ENCODE data around the gene HYCC1.
"Not testable (repeated sequence)": the region's sequence is repeated elsewhere in the genome, so short reads cannot be mapped to it uniquely, and the experiment has no call there.

HYCC1 gene

DNA sequence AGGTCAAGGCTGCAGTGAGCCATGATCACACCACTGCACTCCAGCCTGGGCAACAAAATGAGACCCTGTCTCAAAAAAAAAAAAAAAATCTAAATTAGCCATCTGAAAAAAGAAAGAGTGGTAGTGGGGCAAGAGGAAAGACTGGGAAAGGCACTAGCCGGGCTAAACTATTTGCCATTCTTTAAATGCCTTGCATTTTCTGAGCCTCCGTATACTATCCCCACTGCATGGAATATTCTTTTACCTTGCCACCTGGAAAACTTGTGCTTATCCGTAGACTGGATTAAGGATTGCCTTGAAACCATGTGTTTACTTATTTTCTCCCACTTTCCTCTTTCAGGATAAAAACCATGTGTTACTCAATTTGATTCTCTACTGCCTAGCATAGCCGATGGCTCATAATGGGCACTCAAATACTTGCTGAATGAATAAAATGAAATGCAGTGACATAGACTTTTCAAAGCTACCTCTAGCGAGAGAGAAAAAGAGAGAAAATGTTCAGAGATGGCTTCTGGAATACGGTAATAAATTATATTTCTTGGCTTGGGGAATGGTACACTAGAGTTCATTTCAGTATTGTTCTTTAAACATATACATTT is 30.6 kb downstream of the HYCC1 start:
- no peak for DNase-seq (ENCODE audit: low read depth)

GRCh38 chr7:22980422-22980821 is 33.5 kb downstream of the HYCC1 start:
- DNase-seq (ENCODE audit: low read depth): peak; percentile 42

DNA sequence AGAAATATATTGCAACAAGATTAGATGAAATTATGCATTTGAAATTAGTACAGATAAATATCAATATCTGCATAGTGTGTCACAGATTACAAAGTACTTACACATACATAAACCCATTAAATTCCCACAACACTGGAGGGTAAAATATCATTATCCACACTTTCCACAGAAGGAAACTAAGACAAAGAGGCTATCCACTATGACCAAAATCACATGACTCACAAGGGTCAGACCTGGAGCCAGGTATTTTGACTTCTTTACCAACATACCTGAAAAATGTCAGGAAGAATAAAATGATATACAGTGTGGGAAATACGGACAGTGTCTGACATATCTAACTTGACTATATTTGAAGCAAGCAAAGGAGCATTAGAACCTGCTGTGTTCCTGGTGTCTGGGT is 34.1 kb downstream of the HYCC1 start:
- no peak for DNase-seq (ENCODE audit: low read depth)

DNA sequence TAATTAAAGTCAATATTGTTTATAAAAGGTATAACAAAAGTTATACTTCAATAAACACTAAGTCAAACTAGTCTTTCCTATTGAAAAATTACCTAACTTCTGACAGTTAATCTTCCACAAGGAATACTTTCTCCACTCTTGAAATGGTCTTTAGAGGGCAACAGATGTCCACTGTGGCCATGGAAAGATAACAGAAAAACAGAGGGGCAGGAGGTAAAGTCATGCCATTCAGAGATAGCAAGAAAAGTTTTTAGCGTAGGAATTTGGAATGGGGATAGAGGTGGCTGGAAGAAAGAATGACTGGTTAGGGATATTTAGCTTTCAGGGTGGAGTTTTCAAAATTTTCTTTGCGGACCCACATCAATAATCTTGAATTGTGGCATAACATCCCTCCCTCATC is 34.7 kb downstream of the HYCC1 start:
- no peak for DNase-seq (ENCODE audit: low read depth)

GRCh38 chr7:22974636-22975035 is 39.3 kb downstream of the HYCC1 start:
- not testable (repeated sequence) for DNase-seq (ENCODE audit: low read depth)

DNA sequence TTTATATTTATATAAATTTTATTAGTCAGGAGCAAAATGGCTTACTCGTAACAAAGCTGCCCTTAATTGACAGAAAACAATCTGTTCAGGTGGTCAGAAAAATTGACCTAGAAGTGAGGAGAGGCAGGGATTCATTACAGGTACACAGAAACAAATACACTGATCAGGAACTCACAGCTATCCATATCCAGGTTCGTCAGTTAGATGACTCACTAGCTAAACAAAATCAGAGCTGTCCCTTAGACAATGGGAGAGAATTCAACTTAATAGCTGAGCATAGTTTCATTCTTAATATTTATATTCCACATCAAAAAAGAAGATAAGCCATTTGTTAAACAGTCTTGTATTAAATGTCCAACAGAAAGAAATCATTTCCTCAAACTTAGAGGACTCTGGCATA is 41.7 kb downstream of the HYCC1 start:
- DNase-seq (ENCODE audit: low read depth): no peak

DNA sequence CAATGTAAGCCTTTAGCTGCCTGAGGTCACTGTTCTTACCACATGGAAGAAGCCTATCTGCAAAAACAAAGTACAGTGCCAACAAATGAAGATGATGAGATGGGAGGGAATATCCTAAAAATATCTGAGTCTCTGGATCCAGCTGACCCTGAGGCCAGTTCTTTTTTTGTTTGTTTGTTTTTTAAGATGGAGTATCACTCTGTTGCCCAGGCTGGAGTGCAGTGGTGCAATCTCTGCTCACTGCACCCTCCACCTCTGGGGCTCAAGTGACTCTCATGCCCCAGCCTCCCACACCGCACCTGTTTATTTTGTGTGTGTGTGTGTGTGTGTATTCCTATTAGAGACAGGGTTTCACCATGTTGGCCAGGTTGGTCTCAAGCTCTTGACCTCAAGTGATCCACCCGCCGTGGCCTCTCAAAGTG is 44.9 kb downstream of the HYCC1 start:
- no peak for DNase-seq (ENCODE audit: low read depth)

Measured in non-pigmented ciliary epithelial cell (primary cell).